Measurements from ENCODE around the gene ATXN1. TPM values are rescaled to one million over a fixed set of nuclear protein-coding genes. Genes with fewer than 3 reads are reported as not detected.

The ATXN1 gene
- total RNA-seq, 1 experiment from 2014 or later: 5.6 TPM

GRCh38 chr6:16757332-16757731, 3.9 kb downstream of the ATXN1 start:
- no peaks in the 10 kb centered on the region; the same call in 1 of the 2 replicates for H3K27me3 ChIP-seq (ENCODE audit: insufficient read depth, low read length)
- H4K8ac ChIP-seq (replicated peaks; ENCODE audit: insufficient read length, low read depth, low read length): no peak overlapping the region
- H3K23ac ChIP-seq (ENCODE audit: insufficient read length, low read depth, low read length): no peak overlapping the region
- no peak overlapping the region for H2BK15ac ChIP-seq (ENCODE audit: low read depth, low read length)
- peaks cover 5% of the 10 kb centered on the region for H3K4me1 ChIP-seq (ENCODE audit: insufficient read depth, low read length)
- H3K56ac ChIP-seq (ENCODE audit: insufficient read length, low read depth, low read length): no peak overlapping the region
- H2BK20ac ChIP-seq (ENCODE audit: low read depth, low read length, poor library complexity, severe bottlenecking): no peak overlapping the region
- TF ChIP-seq, protein P1, sequence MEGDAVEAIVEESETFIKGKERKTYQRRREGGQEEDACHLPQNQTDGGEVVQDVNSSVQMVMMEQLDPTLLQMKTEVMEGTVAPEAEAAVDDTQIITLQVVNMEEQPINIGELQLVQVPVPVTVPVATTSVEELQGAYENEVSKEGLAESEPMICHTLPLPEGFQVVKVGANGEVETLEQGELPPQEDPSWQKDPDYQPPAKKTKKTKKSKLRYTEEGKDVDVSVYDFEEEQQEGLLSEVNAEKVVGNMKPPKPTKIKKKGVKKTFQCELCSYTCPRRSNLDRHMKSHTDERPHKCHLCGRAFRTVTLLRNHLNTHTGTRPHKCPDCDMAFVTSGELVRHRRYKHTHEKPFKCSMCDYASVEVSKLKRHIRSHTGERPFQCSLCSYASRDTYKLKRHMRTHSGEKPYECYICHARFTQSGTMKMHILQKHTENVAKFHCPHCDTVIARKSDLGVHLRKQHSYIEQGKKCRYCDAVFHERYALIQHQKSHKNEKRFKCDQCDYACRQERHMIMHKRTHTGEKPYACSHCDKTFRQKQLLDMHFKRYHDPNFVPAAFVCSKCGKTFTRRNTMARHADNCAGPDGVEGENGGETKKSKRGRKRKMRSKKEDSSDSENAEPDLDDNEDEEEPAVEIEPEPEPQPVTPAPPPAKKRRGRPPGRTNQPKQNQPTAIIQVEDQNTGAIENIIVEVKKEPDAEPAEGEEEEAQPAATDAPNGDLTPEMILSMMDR (conservative IDR thresholded peaks at IDR 0.05): no peak
- no peak overlapping the region for H3K14ac ChIP-seq (ENCODE audit: insufficient read depth, low read length)
- no peak overlapping the region for H3T11ph ChIP-seq (ENCODE audit: low read length)
- Mint-ChIP-seq H3K4me3 (no peak overlapping the region), H3K27me3 (ENCODE audit: low read depth) (peaks cover 18% of the 10 kb centered on the region), H3K36me3 (ENCODE audit: insufficient read depth in 1 of 3, low read depth in 3 of 3) (no peaks in the 10 kb centered on the region), H3K9me3 (no peaks in the 10 kb centered on the region; a peak in 1 of 5 replicates), H3K27ac (no peak overlapping the region), H3K4me1 (peaks cover 23 to 26% of the 10 kb centered on the region in 2 experiments)
- H3K9me3 ChIP-seq (ENCODE audit: control insufficient read depth, low read depth, low read length): no peaks in the 10 kb centered on the region
- no peaks in the 10 kb centered on the region for H3K79me2 ChIP-seq (ENCODE audit: insufficient read depth, low read length)
- WGBS (ENCODE audit: extremely low coverage, insufficient read length, low lambda C conversion rate): no CpG with 5 or more reads among the region's 1 CpG
- peaks cover 15% of the 10 kb centered on the region for H3K23me2 ChIP-seq (ENCODE audit: insufficient read length, low read depth, low read length, poor library complexity, severe bottlenecking)
- no peak overlapping the region for H3K4ac ChIP-seq (ENCODE audit: low read depth, low read length)
- no peak overlapping the region for H3K4me2 ChIP-seq (ENCODE audit: insufficient read depth, insufficient read length, low read length)
- no peak overlapping the region for H3K9ac ChIP-seq (ENCODE audit: extremely low read depth, insufficient read length, low read length)
- no peak overlapping the region for H2AFZ ChIP-seq (ENCODE audit: low read length)
- DNase-seq: no peak
- no peak overlapping the region for H2BK5ac ChIP-seq (ENCODE audit: insufficient read length, low read length)
- H3K18ac ChIP-seq (ENCODE audit: insufficient read length, low read depth, low read length): no peak overlapping the region
- H2BK120ac ChIP-seq (ENCODE audit: low read depth, low read length, poor library complexity, severe bottlenecking): no peak overlapping the region
- no peak overlapping the region for H2BK12ac ChIP-seq (ENCODE audit: insufficient read length, low read depth, low read length)
- no peaks in the 10 kb centered on the region for H3K79me1 ChIP-seq (ENCODE audit: insufficient read depth, low read depth, low read length, poor library complexity, severe bottlenecking)
- no peak overlapping the region for H3K27ac ChIP-seq (ENCODE audit: insufficient read length, low read depth, low read length)
- H4K20me1 ChIP-seq (ENCODE audit: control insufficient read depth, insufficient read depth, insufficient read length): peaks cover 3% of the 10 kb centered on the region
- H2AK5ac ChIP-seq (ENCODE audit: insufficient read length, low read length): no peak overlapping the region
- no peak overlapping the region for H4K5ac ChIP-seq (ENCODE audit: insufficient read length, low read depth, low read length)
- no peak overlapping the region for H4K91ac ChIP-seq (ENCODE audit: insufficient read length, low read depth, low read length)
